Neural cell (in vitro differentiated cells): ENCODE results near the gene GPR25. TPM values are rescaled to one million over a fixed set of nuclear protein-coding genes. Genes with fewer than 3 reads are reported as not detected.

Source experiments
- H2AFZ ChIP-seq: fragments of 200-600, 300-800 bp; sonication (generic), shearing (Covaris generic); 2 replicates; pipeline ENCODE4 v1.6.0; 2014; ENCODE audit warnings: low read depth, mild to moderate bottlenecking, antibody characterized with exemption, low read length, moderate library complexity
- H3F3A ChIP-seq: fragments of 200-600 bp; shearing (Covaris generic); 2 replicates; pipeline ENCODE4 v1.6.1; 2016; ENCODE audit warnings: mild to moderate bottlenecking, moderate library complexity, mixed read lengths, antibody characterized with exemption, low read length; ENCODE audit not compliant: insufficient read depth, poor library complexity, severe bottlenecking
- H3K27ac ChIP-seq: fragments of 200-600, 300-800 bp; sonication (generic), shearing (Covaris generic); 2 replicates; pipeline ENCODE4 v1.5.1; 2014; ENCODE audit warnings: mild to moderate bottlenecking, low read length, moderate library complexity
- H3K27me3 ChIP-seq: fragments of 300-800, 200-600 bp; sonication (generic), shearing (Covaris generic); 2 replicates; pipeline ENCODE4 v1.6.0; 2014; ENCODE audit warnings: mild to moderate bottlenecking, low read depth, low read length, moderate library complexity; ENCODE audit not compliant: insufficient read depth
- H3K36me3 ChIP-seq: fragments of 300-800, 200-600 bp; sonication (generic), shearing (Covaris generic); 2 replicates; pipeline ENCODE4 v1.5.1; 2014; ENCODE audit warnings: mild to moderate bottlenecking, antibody characterized with exemption, low read length, moderate library complexity; ENCODE audit not compliant: insufficient read depth
- H3K4me2 ChIP-seq: fragments of 300-800, 200-600 bp; sonication (generic), shearing (Covaris generic); 2 replicates; pipeline ENCODE4 v1.6.0; 2014; ENCODE audit warnings: mild to moderate bottlenecking, low read length
- H3K4me3 ChIP-seq: fragments of 300-800, 200-600 bp; sonication (generic), shearing (Covaris generic); 2 replicates; pipeline ENCODE4 v1.5.1; 2014; ENCODE audit warnings: mild to moderate bottlenecking, low read length, moderate library complexity
- H3K79me2 ChIP-seq: fragments of 200-600 bp; shearing (Covaris generic); replicated peaks from 2 replicates; pipeline ENCODE4 v1.6.0; 2014; ENCODE audit warnings: mild to moderate bottlenecking, low read length, moderate library complexity; ENCODE audit not compliant: insufficient read depth
- H3K9ac ChIP-seq: fragments of 300-800, 200-600 bp; sonication (generic), shearing (Covaris generic); 2 replicates; pipeline ENCODE4 v1.6.1; 2016; ENCODE audit warnings: mild to moderate bottlenecking, low read length, mixed read lengths
- H3K9me2 ChIP-seq: fragments of 200-600 bp; shearing (Covaris generic); 2 replicates; pipeline ENCODE4 v1.6.1; 2016; ENCODE audit warnings: mild to moderate bottlenecking, low read length, mixed read lengths; ENCODE audit not compliant: insufficient read depth
- H3K9me3 ChIP-seq: fragments of 200-600, 300-800 bp; sonication (generic), shearing (Covaris generic); 2 replicates; pipeline ENCODE4 v1.6.1; 2016; ENCODE audit warnings: mild to moderate bottlenecking, mixed run types, low read length, moderate library complexity, mixed read lengths
- H4K20me1 ChIP-seq: fragments of 200-600 bp; shearing (Covaris generic); 2 replicates; pipeline ENCODE4 v1.6.1; 2016; ENCODE audit warnings: mild to moderate bottlenecking, mixed run types; ENCODE audit not compliant: insufficient read depth
- CTCF ChIP-seq: fragments of 450-650 bp; IDR thresholded peaks from 2 replicates; pipeline ENCODE4 v1.5.1; 2014; ENCODE audit warnings: antibody characterized with exemption, mild to moderate bottlenecking, moderate library complexity; ENCODE audit not compliant: poor library complexity, severe bottlenecking
- EP300 ChIP-seq: fragments of 450-650 bp; conservative IDR thresholded peaks from 2 replicates; pipeline ENCODE4 v1.6.1; 2014; ENCODE audit warnings: antibody characterized with exemption, mild to moderate bottlenecking, moderate library complexity; ENCODE audit not compliant: poor library complexity, severe bottlenecking
- EZH2 ChIP-seq: fragments of 200-600, 300-800 bp; shearing (Covaris generic), sonication (generic); IDR thresholded peaks from 2 replicates; pipeline ENCODE4 v1.6.1; 2014; ENCODE audit warnings: antibody characterized with exemption, low read length, borderline replicate concordance, mild to moderate bottlenecking; ENCODE audit not compliant: insufficient read depth, poor library complexity, severe bottlenecking
- MXI1 ChIP-seq: fragments of 450-650 bp; conservative IDR thresholded peaks from 2 replicates; pipeline ENCODE4 v1.6.1; 2014; ENCODE audit warnings: antibody characterized with exemption, mild to moderate bottlenecking; ENCODE audit not compliant: poor library complexity, severe bottlenecking
- POLR2AphosphoS5 ChIP-seq: IDR thresholded peaks from 2 replicates; pipeline ENCODE4 v1.6.1; 2012
- RAD21 ChIP-seq: fragments of 450-650 bp; conservative IDR thresholded peaks from 2 replicates; pipeline ENCODE4 v1.6.1; 2014; ENCODE audit warnings: antibody characterized with exemption, mild to moderate bottlenecking, moderate library complexity
- SMC3 ChIP-seq: fragments of 450-650 bp; conservative IDR thresholded peaks from 2 replicates; pipeline ENCODE4 v1.6.1; 2014; ENCODE audit warnings: antibody characterized with exemption, mild to moderate bottlenecking, moderate library complexity; ENCODE audit not compliant: poor library complexity
- polyA plus RNA-seq: library from polyadenylated mRNA; depleted of rRNA; stranded (reverse); fragments of >200 nt; gene quantifications from 2 replicates; pipeline ENCODE4 v1.2.3, GENCODE V29; 2014
- TF ChIP-seq, protein P1 (sequence below): IDR thresholded peaks from 2 replicates; pipeline ENCODE4 v1.6.1; 2012; ENCODE audit warnings: borderline replicate concordance

The GPR25 gene
- polyA plus RNA-seq, 1 donor from 2014 or later: not detected

- no peaks in the 10 kb centered on the region for H3F3A ChIP-seq
- H4K20me1 ChIP-seq: no peaks in the 10 kb centered on the region
- H3K9me2 ChIP-seq: no peaks in the 10 kb centered on the region
- H3K27ac ChIP-seq: no peak overlapping the region
- no peak overlapping the region for H3K4me3 ChIP-seq
- no peak overlapping the region for H3K4me2 ChIP-seq
- H2AFZ ChIP-seq: no peak overlapping the region
- TF ChIP-seq RAD21 (no peak), SMC3 (no peak), MXI1 (no peak)
- peaks cover 38% of the 10 kb centered on the region for H3K79me2 ChIP-seq
- no peaks in the 10 kb centered on the region for H3K27me3 ChIP-seq
- no peak overlapping the region for H3K9ac ChIP-seq
- H3K9me3 ChIP-seq: no peaks in the 10 kb centered on the region
- H3K36me3 ChIP-seq: no peaks in the 10 kb centered on the region
Measured at GRCh38 chr1:200892958-200893357, 20.2 kb downstream of the GPR25 start.

- Histone ChIP-seq H3K79me2 (peaks cover 38% of the 10 kb centered on the region), H3K27ac (no peak overlapping the region), H3K4me2 (no peak overlapping the region), H3F3A (no peaks in the 10 kb centered on the region), H3K9ac (no peak overlapping the region), H2AFZ (no peak overlapping the region), H3K9me3 (no peaks in the 10 kb centered on the region), H3K9me2 (no peaks in the 10 kb centered on the region), H4K20me1 (no peaks in the 10 kb centered on the region), H3K27me3 (no peaks in the 10 kb centered on the region), H3K4me3 (no peak overlapping the region), H3K36me3 (no peaks in the 10 kb centered on the region)
- TF ChIP-seq EP300: no peak
- TF ChIP-seq EZH2: no peak
- no peak for TF ChIP-seq POLR2AphosphoS5
- TF ChIP-seq CTCF: no peak
- no peak for TF ChIP-seq RAD21
- no peak for TF ChIP-seq MXI1
- TF ChIP-seq, protein P1, sequence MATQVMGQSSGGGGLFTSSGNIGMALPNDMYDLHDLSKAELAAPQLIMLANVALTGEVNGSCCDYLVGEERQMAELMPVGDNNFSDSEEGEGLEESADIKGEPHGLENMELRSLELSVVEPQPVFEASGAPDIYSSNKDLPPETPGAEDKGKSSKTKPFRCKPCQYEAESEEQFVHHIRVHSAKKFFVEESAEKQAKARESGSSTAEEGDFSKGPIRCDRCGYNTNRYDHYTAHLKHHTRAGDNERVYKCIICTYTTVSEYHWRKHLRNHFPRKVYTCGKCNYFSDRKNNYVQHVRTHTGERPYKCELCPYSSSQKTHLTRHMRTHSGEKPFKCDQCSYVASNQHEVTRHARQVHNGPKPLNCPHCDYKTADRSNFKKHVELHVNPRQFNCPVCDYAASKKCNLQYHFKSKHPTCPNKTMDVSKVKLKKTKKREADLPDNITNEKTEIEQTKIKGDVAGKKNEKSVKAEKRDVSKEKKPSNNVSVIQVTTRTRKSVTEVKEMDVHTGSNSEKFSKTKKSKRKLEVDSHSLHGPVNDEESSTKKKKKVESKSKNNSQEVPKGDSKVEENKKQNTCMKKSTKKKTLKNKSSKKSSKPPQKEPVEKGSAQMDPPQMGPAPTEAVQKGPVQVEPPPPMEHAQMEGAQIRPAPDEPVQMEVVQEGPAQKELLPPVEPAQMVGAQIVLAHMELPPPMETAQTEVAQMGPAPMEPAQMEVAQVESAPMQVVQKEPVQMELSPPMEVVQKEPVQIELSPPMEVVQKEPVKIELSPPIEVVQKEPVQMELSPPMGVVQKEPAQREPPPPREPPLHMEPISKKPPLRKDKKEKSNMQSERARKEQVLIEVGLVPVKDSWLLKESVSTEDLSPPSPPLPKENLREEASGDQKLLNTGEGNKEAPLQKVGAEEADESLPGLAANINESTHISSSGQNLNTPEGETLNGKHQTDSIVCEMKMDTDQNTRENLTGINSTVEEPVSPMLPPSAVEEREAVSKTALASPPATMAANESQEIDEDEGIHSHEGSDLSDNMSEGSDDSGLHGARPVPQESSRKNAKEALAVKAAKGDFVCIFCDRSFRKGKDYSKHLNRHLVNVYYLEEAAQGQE: no peak
Measured at GRCh38 chr1:200893411-200893901, 20.7 kb downstream of the GPR25 start.
